Neuronal stem cell (in vitro differentiated cells): ENCODE results near the gene PACRG.
A peak's percentile ranks its signal among the peaks of the same experiment; 100 is the strongest.
"Not testable (repeated sequence)": the region's sequence is repeated elsewhere in the genome, so short reads cannot be mapped to it uniquely, and the experiment has no call there.

Source experiments
- DNase-seq: peaks from one replicate; pipeline ENCODE4 v3.0.0-alpha.2; 2013; ENCODE audit warnings: low spot score
- H2AFZ ChIP-seq: one replicate; pipeline ENCODE4 v1.6.1; 2013; ENCODE audit warnings: mild to moderate bottlenecking, low read length, inconsistent platforms
- H2AK5ac ChIP-seq: 2 replicates; pipeline ENCODE4 v1.6.1; 2013; ENCODE audit warnings: low read depth, mild to moderate bottlenecking, inconsistent platforms, low read length, moderate library complexity, mixed read lengths
- H2BK120ac ChIP-seq: 2 replicates; pipeline ENCODE4 v1.6.1; 2013; ENCODE audit warnings: low read depth, mild to moderate bottlenecking, inconsistent platforms, low read length, moderate library complexity, mixed read lengths
- H2BK12ac ChIP-seq: one replicate; pipeline ENCODE4 v1.6.1; 2013; ENCODE audit warnings: low read length, inconsistent platforms
- H2BK15ac ChIP-seq: 2 replicates; pipeline ENCODE4 v1.6.1; 2013; ENCODE audit warnings: mild to moderate bottlenecking, low read length, inconsistent platforms, mixed read lengths
- H2BK5ac ChIP-seq: one replicate; pipeline ENCODE4 v1.6.1; 2013; ENCODE audit warnings: inconsistent platforms, mild to moderate bottlenecking, low read length, moderate library complexity
- H3K14ac ChIP-seq: one replicate; pipeline ENCODE4 v1.6.1; 2013; ENCODE audit warnings: low read length, inconsistent platforms
- H3K18ac ChIP-seq: 2 replicates; pipeline ENCODE4 v1.6.1; 2013; ENCODE audit warnings: low read length, inconsistent platforms
- H3K23ac ChIP-seq: 2 replicates; pipeline ENCODE4 v1.6.1; 2013; ENCODE audit warnings: low read depth, mild to moderate bottlenecking, mixed read lengths, low read length, inconsistent platforms; ENCODE audit not compliant: poor library complexity
- H3K27ac ChIP-seq: replicated peaks from 3 replicates; pipeline ENCODE4 v1.5.1; 2013; ENCODE audit warnings: low read length, inconsistent platforms
- H3K27me3 ChIP-seq, 3 experiments: 2 replicates each; pipeline ENCODE4 v1.6.1; 2013; ENCODE audit warnings: low read length in 3 of 3, mild to moderate bottlenecking in 2 of 3, inconsistent platforms in 1 of 3, low read depth in 1 of 3, mixed read lengths in 1 of 3, moderate library complexity in 1 of 3; ENCODE audit not compliant: control insufficient read depth in 3 of 3, insufficient read depth in 3 of 3
- H3K36me3 ChIP-seq, 2 donors: replicated peaks in 1 of 2; 2 replicates each; pipeline ENCODE4 v1.6.1; 2013; ENCODE audit warnings: low read length in 2 of 2; ENCODE audit not compliant: control insufficient read depth in 2 of 2, insufficient read depth in 2 of 2
- H3K4ac ChIP-seq: 2 replicates; pipeline ENCODE4 v1.6.1; 2013; ENCODE audit warnings: inconsistent platforms, mild to moderate bottlenecking, low read length, moderate library complexity
- H3K4me1 ChIP-seq, 2 donors: 1 replicate in 1 of 2; 2 replicates in 1 of 2; pipeline ENCODE4 v1.6.1; 2013; ENCODE audit warnings: low read length in 2 of 2, low read depth in 1 of 2; ENCODE audit not compliant: control insufficient read depth in 2 of 2, insufficient read depth in 1 of 2
- H3K4me2 ChIP-seq: one replicate; pipeline ENCODE4 v1.6.1; 2013; ENCODE audit warnings: mild to moderate bottlenecking, low read length, inconsistent platforms; ENCODE audit not compliant: insufficient read depth, poor library complexity, severe bottlenecking
- H3K4me3 ChIP-seq, 2 donors: 2 replicates each; pipeline ENCODE4 v1.5.1; 2013; ENCODE audit warnings: low read length in 2 of 2, mild to moderate bottlenecking in 2 of 2, inconsistent platforms in 1 of 2, moderate library complexity in 1 of 2
- H3K79me1 ChIP-seq: one replicate; pipeline ENCODE4 v1.6.1; 2013; ENCODE audit warnings: low read depth, mild to moderate bottlenecking, inconsistent platforms, low read length, moderate library complexity
- H3K9ac ChIP-seq: one replicate; pipeline ENCODE4 v1.6.1; 2013; ENCODE audit warnings: mild to moderate bottlenecking, low read depth, low read length, inconsistent platforms; ENCODE audit not compliant: poor library complexity
- H3K9me3 ChIP-seq, 2 donors: replicated peaks in 1 of 2; 2 replicates each; pipeline versions ENCODE3 to v1.6.1; 2013; ENCODE audit warnings: low read length in 2 of 2, mild to moderate bottlenecking in 2 of 2, inconsistent platforms in 1 of 2, low read depth in 1 of 2, mixed read lengths in 1 of 2, moderate library complexity in 1 of 2; ENCODE audit not compliant: control insufficient read depth in 2 of 2, insufficient read depth in 1 of 2
- H4K8ac ChIP-seq: one replicate; pipeline ENCODE4 v1.6.1; 2013; ENCODE audit warnings: low read depth, mild to moderate bottlenecking, inconsistent platforms, low read length, moderate library complexity
- H4K91ac ChIP-seq: one replicate; pipeline ENCODE4 v1.6.1; 2013; ENCODE audit warnings: low read length, low read depth, mild to moderate bottlenecking, inconsistent platforms; ENCODE audit not compliant: poor library complexity
- WGBS, 2 donors: extraction: QIAGEN DNeasy Blood & Tissue Kit; methylation state at CpG; one replicate each; pipeline ENCODE4 v1.1.7; 2013; ENCODE audit warnings: missing lambda C conversion rate in 2 of 2, mixed read lengths in 1 of 2; ENCODE audit not compliant: insufficient read length in 2 of 2, insufficient replicate concordance in 1 of 2; ENCODE audit errors: extremely low coverage in 2 of 2; 5-methylcytosine and 5-hydroxymethylcytosine counted together

Gene PACRG

DNA sequence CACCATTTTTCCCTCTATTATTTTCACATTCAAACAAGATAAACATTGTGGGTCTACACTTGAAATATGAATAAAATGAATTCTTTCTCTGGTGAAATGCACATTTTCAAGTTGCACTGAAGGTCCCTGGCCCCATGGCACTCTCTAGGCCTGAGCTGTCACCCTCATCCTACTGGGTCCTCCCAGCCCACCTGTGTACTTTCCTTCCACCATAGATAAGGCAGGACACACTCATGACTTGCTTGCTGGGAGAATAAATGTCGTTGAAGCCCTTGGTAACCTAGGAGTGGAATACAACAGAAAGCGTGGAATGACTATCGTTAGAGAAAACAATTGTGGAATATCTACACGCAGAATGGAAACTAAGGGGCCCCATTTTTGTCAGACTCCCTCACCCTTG is 585.8 kb downstream of the PACRG start:
- H3K4ac ChIP-seq: no peak overlapping the region
- no peak overlapping the region for H2BK15ac ChIP-seq
- H3K4me3 ChIP-seq: no peak overlapping the region
- H3K27me3 ChIP-seq: no peaks in the 10 kb centered on the region
- no CpG with 5 or more reads among the region's 4 CpGs for WGBS, 2 donors
- peaks cover 0 to 2% of the 10 kb centered on the region in 2 donors for H3K9me3 ChIP-seq
- no peak for DNase-seq
- H3K18ac ChIP-seq: no peak overlapping the region
- H2AK5ac ChIP-seq: no peak overlapping the region
- no peak overlapping the region for H2AFZ ChIP-seq
- no peaks in the 10 kb centered on the region for H3K36me3 ChIP-seq
- H4K91ac ChIP-seq: no peak overlapping the region
- H3K79me1 ChIP-seq: no peaks in the 10 kb centered on the region
- H3K9ac ChIP-seq: no peak overlapping the region
- peaks cover 5 to 15% of the 10 kb centered on the region in 2 donors for H3K4me1 ChIP-seq
- no peak overlapping the region for H3K27ac ChIP-seq
- H4K8ac ChIP-seq: no peak overlapping the region
- H3K14ac ChIP-seq: no peak overlapping the region
- H3K4me2 ChIP-seq: no peak overlapping the region
- no peak overlapping the region for H2BK5ac ChIP-seq
- H2BK12ac ChIP-seq: no peak overlapping the region
- no peak overlapping the region for H3K23ac ChIP-seq
- H2BK120ac ChIP-seq: no peak overlapping the region

GRCh38 chr6:163313981-163314380 is 586.2 kb downstream of the PACRG start:
- no peaks in the 10 kb centered on the region for H3K36me3 ChIP-seq
- no peak overlapping the region for H3K23ac ChIP-seq
- H4K8ac ChIP-seq: no peak overlapping the region
- no CpG with 5 or more reads among the region's 5 CpGs for WGBS, 2 donors
- no peak overlapping the region for H3K4me3 ChIP-seq
- peaks cover 5 to 15% of the 10 kb centered on the region in 2 donors for H3K4me1 ChIP-seq
- H3K27me3 ChIP-seq: no peaks in the 10 kb centered on the region
- no peak overlapping the region for H3K9ac ChIP-seq
- no peak overlapping the region for H2AK5ac ChIP-seq
- no peak overlapping the region for H3K27ac ChIP-seq
- H3K4me2 ChIP-seq: no peak overlapping the region
- H3K14ac ChIP-seq: no peak overlapping the region
- H2BK15ac ChIP-seq: no peak overlapping the region
- no peak overlapping the region for H4K91ac ChIP-seq
- H2AFZ ChIP-seq: peak overlapping the region; percentile 66
- peaks cover 0 to 2% of the 10 kb centered on the region in 2 donors for H3K9me3 ChIP-seq
- H2BK5ac ChIP-seq: no peak overlapping the region
- no peak overlapping the region for H3K18ac ChIP-seq
- no peak overlapping the region for H2BK120ac ChIP-seq
- no peak for DNase-seq
- no peak overlapping the region for H3K4ac ChIP-seq
- no peak overlapping the region for H2BK12ac ChIP-seq
- no peaks in the 10 kb centered on the region for H3K79me1 ChIP-seq

DNA sequence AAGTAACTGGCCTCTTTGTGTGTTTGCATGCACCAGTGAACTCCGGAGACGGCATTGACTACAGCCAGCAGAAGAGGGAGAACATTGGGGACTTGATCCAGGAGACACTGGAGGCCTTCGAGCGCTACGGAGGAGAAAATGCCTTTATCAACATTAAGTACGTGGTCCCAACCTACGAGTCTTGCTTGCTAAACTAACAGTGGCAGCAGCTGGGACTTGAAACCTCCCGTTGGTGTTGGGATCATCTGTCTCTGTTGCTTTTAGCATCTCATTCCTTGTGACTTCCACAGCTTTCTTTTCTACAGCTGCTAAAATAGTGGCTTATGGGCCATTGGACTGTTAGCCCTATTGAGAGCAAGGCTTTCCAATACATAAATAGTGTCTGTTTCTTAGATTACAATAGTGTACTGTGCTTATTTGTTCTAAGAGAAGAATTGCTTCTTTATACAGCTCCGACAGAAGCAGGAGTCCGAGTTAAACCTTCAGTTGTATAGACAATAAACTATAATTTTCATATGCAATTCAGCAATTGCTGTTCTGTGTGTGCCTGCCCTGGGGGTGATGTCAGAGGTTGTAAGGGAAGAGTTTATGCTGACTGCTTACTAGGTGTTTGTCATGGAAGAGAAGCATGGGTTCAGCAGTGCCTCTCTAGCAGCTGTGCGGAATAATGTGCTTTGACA is 587.2 kb downstream of the PACRG start:
- Histone ChIP-seq H4K91ac (no peak overlapping the region), H3K27ac (no peak overlapping the region)

GRCh38 chr6:163316866-163317495 is 589.2 kb downstream of the PACRG start:
- H4K91ac ChIP-seq, H3K4me3 ChIP-seq, H3K4ac ChIP-seq, H2AK5ac ChIP-seq, H2BK15ac ChIP-seq, H4K8ac ChIP-seq, H2BK5ac ChIP-seq, H3K27me3 ChIP-seq, H3K9ac ChIP-seq, H3K27ac ChIP-seq, H2BK12ac ChIP-seq, DNase-seq, H2BK120ac ChIP-seq, H3K14ac ChIP-seq, H2AFZ ChIP-seq, H3K18ac ChIP-seq, H3K23ac ChIP-seq, H3K79me1 ChIP-seq, H3K36me3 ChIP-seq, H3K9me3 ChIP-seq, H3K4me2 ChIP-seq: not testable (repeated sequence)
- H3K4me1 ChIP-seq: peaks cover 5 to 15% of the 10 kb centered on the region in 2 donors
- WGBS, 2 donors: no CpG with 5 or more reads among the region's 12 CpGs

More for the DNA sequence above, 587.2 kb downstream of the PACRG start:
- no CpG with 5 or more reads among the region's 11 CpGs for WGBS, 2 donors
- Histone ChIP-seq H3K36me3 (no peaks in the 10 kb centered on the region), H4K8ac (no peak overlapping the region), H2AK5ac (no peak overlapping the region), H3K4me3 (no peak overlapping the region), H3K4me1 (peaks cover 5 to 15% of the 10 kb centered on the region in 2 donors), H2BK5ac (no peak overlapping the region), H2BK12ac (no peak overlapping the region), H3K23ac (no peak overlapping the region), H2BK15ac (no peak overlapping the region), H3K4me2 (no peak overlapping the region), H3K9ac (no peak overlapping the region), H3K9me3 (peaks cover 0 to 2% of the 10 kb centered on the region in 2 donors), H2BK120ac (no peak overlapping the region), H3K79me1 (no peaks in the 10 kb centered on the region), H3K27me3 (no peaks in the 10 kb centered on the region), H3K4ac (no peak overlapping the region), H3K14ac (no peak overlapping the region), H2AFZ (peak overlapping the region; percentile 66), H3K18ac (no peak overlapping the region)
- DNase-seq: no peak
